GM12878 (cell line): ENCODE measurements around the gene RALGPS1. TPM values are rescaled to one million over a fixed set of nuclear protein-coding genes. Genes with fewer than 3 reads are reported as not detected.

Source experiments
- ATAC-seq: fragments of 200-7000 bp; cut with Tn5 transposase; 3 replicates; pipeline ENCODE4 v1.9.1; 2020; ENCODE audit warnings: mild to moderate bottlenecking, moderate library complexity
- BruUV-seq: library from RNA; stranded (reverse); fragments of 400-500 nt; replicated peaks from 2 replicates; lab custom pipeline; 2021; lab: Mats Ljungman, UMichigan
- CTCF ChIA-PET: fragments of 300-600 bp; sonication (Branson Sonifier 250); formaldehyde crosslinking; extraction: SDS; loops from one replicate; lab custom pipeline; 2021; ENCODE audit warnings: inconsistent platforms; lab: Yijun Ruan, JAX
- POLR2A ChIA-PET: fragments of 350-600 bp; formaldehyde crosslinking; extraction: SDS; loops from one replicate; lab custom pipeline; 2021; ENCODE audit warnings: inconsistent platforms; lab: Charles Lee
- RAD21 ChIA-PET: fragments of 300-600 bp; sonication (Branson Sonifier 250); formaldehyde crosslinking; loops from one replicate; lab custom pipeline; 2023; ENCODE audit warnings: antibody characterized with exemption; ENCODE audit not compliant: unreplicated experiment; lab: Charles Lee
- SMC1A ChIA-PET: fragments of 300-600 bp; sonication (Branson Sonifier 250); formaldehyde crosslinking; loops from one replicate; lab custom pipeline; 2023; ENCODE audit not compliant: unreplicated experiment, uncharacterized antibody; lab: Charles Lee
- DNase-seq: peaks from one replicate; pipeline ENCODE4 v3.0.0-alpha.2; 2011; ENCODE audit warnings: low read depth, low spot score
- FAIRE-seq: peaks from 3 replicates; lab custom pipeline; 2011; peaks lifted over from hg19 to GRCh38; lab: Jason Lieb, UNC
- H2AFZ ChIP-seq: 2 replicates; pipeline ENCODE4 v1.6.0; 2011; ENCODE audit warnings: low read depth, low read length, control low read depth; ENCODE audit not compliant: control insufficient read depth
- H3K27ac ChIP-seq: 2 replicates; pipeline ENCODE4 v1.5.1; 2011; ENCODE audit warnings: control low read depth; ENCODE audit not compliant: control insufficient read depth, insufficient read depth
- H3K27me3 ChIP-seq, 2 experiments: replicated peaks in 1 of 2; 2 replicates each; pipeline versions ENCODE4 v1.6.0 to v1.6.1; 2011; ENCODE audit warnings: low read length in 1 of 2; ENCODE audit not compliant: control insufficient read depth in 2 of 2, insufficient read depth in 2 of 2
- H3K36me3 ChIP-seq, 2 experiments: 2 replicates each; pipeline ENCODE4 v1.5.1; 2011; ENCODE audit warnings: low read length in 1 of 2; ENCODE audit not compliant: control insufficient read depth in 2 of 2, insufficient read depth in 2 of 2
- H3K4me1 ChIP-seq: 2 replicates; pipeline ENCODE4 v1.6.1; 2011; ENCODE audit warnings: mild to moderate bottlenecking, low read length, moderate library complexity, mixed read lengths; ENCODE audit not compliant: control insufficient read depth, insufficient read depth
- H3K4me2 ChIP-seq: 2 replicates; pipeline ENCODE4 v1.6.0; 2011; ENCODE audit warnings: control low read depth; ENCODE audit not compliant: control insufficient read depth, insufficient read depth
- H3K4me3 ChIP-seq: fragments of 200-600 bp; sonication (generic); 2 replicates; pipeline ENCODE4 v1.5.1; 2016
- H3K79me2 ChIP-seq: 2 replicates; pipeline ENCODE4 v1.6.0; 2011; ENCODE audit warnings: low read length; ENCODE audit not compliant: control insufficient read depth, insufficient read depth
- H3K9ac ChIP-seq: 2 replicates; pipeline ENCODE4 v1.8.0; 2011; ENCODE audit warnings: low read length, control low read depth, mixed read lengths; ENCODE audit not compliant: control insufficient read depth, insufficient read depth
- H3K9me3 ChIP-seq: replicated peaks from 3 replicates; pipeline ENCODE4 v1.5.1; 2011; ENCODE audit warnings: mild to moderate bottlenecking, low read length; ENCODE audit not compliant: control insufficient read depth, insufficient read depth
- H4K20me1 ChIP-seq: 2 replicates; pipeline ENCODE4 v1.6.0; 2011; ENCODE audit not compliant: control insufficient read depth, insufficient read depth
- CHD1 ChIP-seq: IDR thresholded peaks from 2 replicates; pipeline ENCODE4 v1.6.1; 2012; ENCODE audit warnings: low read depth, low read length, improper control_type of control experiment
- GATAD2B ChIP-seq: fragments of 450-650 bp; conservative IDR thresholded peaks from 2 replicates; pipeline ENCODE4 v1.6.1; 2017; ENCODE audit warnings: low read depth, mild to moderate bottlenecking, moderate library complexity
- PRDM15 ChIP-seq: fragments of 450-650 bp; formaldehyde crosslinking; IDR thresholded peaks from 2 replicates; pipeline ENCODE4 v1.4.0; 2020; ENCODE audit warnings: mild to moderate bottlenecking, moderate library complexity
- SIX5 ChIP-seq: IDR thresholded peaks from 2 replicates; pipeline ENCODE4 v1.6.1; 2011; ENCODE audit warnings: mild to moderate bottlenecking, low read depth, low read length, moderate library complexity; ENCODE audit not compliant: severe bottlenecking
- ZSCAN29 ChIP-seq: fragments of 450-650 bp; IDR thresholded peaks from 2 replicates; pipeline ENCODE4 v1.6.1; 2017; ENCODE audit warnings: mild to moderate bottlenecking, moderate library complexity
- WGBS: methylation state at CpG from one replicate; pipeline ENCODE4 v1.1.6; 2016; ENCODE audit warnings: low lambda C conversion rate; ENCODE audit not compliant: insufficient replicate concordance, insufficient coverage; ENCODE audit errors: missing lambda C conversion rate; 5-methylcytosine and 5-hydroxymethylcytosine counted together
- in situ Hi-C: fragments of 300-500 bp; cut with MboI; formaldehyde crosslinking; loops from 9 replicates; pipeline ENCODE4 v1.14.3; 2018; ENCODE audit warnings: mixed read lengths
- intact Hi-C: fragments of 100-400 bp; cut with micrococcal nuclease; formaldehyde crosslinking; loops from one replicate; pipeline ENCODE4 v1.14.2; 2022; ENCODE audit not compliant: unreplicated experiment
- polyA plus RNA-seq, 11 experiments: library from polyadenylated mRNA; depleted of rRNA in 4 of 11; unstranded in 6 of 11; stranded (reverse) in 5 of 11; fragments of >200 nt; fragmentation: Nextera tagmentation in 4 of 11; fragmentation: Illumina TruSeq in 1 of 11; extraction: Ambion mirVana in 4 of 11; extraction: Trizol in 1 of 11; gene quantifications; 1 replicate in 1 of 11; 2 replicates in 10 of 11; pipeline versions ENCODE4 v1.2.1 to v1.2.3, GENCODE V29; 2011 to 2016; ENCODE audit warnings: inconsistent platforms in 2 of 11, missing spikeins in 2 of 11, low read depth in 1 of 11
- total RNA-seq, 4 experiments: library from RNA; depleted of rRNA in 3 of 4; stranded (reverse); fragments of >200 nt in 3 of 4; fragmentation: Illumina TruSeq in 1 of 4; extraction: Trizol in 1 of 4; gene quantifications; 2 replicates each; pipeline versions ENCODE4 v1.2.1 to v1.2.3, GENCODE V29; 2013 to 2021
- TF ChIP-seq, protein P1 (sequence below): fragments of 450-650 bp; IDR thresholded peaks from 2 replicates; pipeline ENCODE4 v1.6.1; 2016; ENCODE audit warnings: mild to moderate bottlenecking

Gene RALGPS1
- total and polyA plus RNA-seq, 10 of the 15 experiments (the other 5 are each of a cell fraction or from before 2014, with no cell fraction given): 0.13 to 5.6 (median 2.7) TPM

- Histone ChIP-seq H3K27me3 (no peaks in the 10 kb centered on the region), H3K9ac (no peak overlapping the region), H4K20me1 (no peaks in the 10 kb centered on the region), H3K9me3 (no peaks in the 10 kb centered on the region; the same call in 2 of the 3 replicates), H3K79me2 (no peaks in the 10 kb centered on the region), H3K27ac (no peak overlapping the region), H3K4me1 (peaks cover 13% of the 10 kb centered on the region), H2AFZ (no peak overlapping the region), H3K4me3 (no peak overlapping the region), H3K36me3 (no peaks in the 10 kb centered on the region; a peak in 1 of 4 replicates), H3K4me2 (no peak overlapping the region)
- in situ Hi-C loops: no loop called here
- RAD21 ChIA-PET: interaction anchor here (1.0 kb wide), 1 partner anchor 12 kb away, joined by 3 read pairs; no protein-coding TSS in a partner anchor
- SMC1A ChIA-PET: interaction anchor here (0.9 to 28.4 kb wide), 6 partner anchors 15 to 163 kb away, joined by 3 to 812 read pairs (median 4); no protein-coding TSS in a partner anchor
- intact Hi-C loops: no loop called here
- no TSS peak for BruUV-seq
- FAIRE-seq (no peak), ATAC-seq (no peak), DNase-seq (no peak)
- POLR2A ChIA-PET: interaction anchor here (1.4 kb wide), 1 partner anchor 15 kb away, joined by 3 read pairs; no protein-coding TSS in a partner anchor
- TF ChIP-seq CHD1 (no peak), PRDM15 (CRISPR knock-in tag) (no peak), SIX5 (no peak), ZSCAN29 (no peak), GATAD2B (no peak)
- TF ChIP-seq, protein P1, sequence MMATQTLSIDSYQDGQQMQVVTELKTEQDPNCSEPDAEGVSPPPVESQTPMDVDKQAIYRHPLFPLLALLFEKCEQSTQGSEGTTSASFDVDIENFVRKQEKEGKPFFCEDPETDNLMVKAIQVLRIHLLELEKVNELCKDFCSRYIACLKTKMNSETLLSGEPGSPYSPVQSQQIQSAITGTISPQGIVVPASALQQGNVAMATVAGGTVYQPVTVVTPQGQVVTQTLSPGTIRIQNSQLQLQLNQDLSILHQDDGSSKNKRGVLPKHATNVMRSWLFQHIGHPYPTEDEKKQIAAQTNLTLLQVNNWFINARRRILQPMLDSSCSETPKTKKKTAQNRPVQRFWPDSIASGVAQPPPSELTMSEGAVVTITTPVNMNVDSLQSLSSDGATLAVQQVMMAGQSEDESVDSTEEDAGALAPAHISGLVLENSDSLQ: no peak
- CTCF ChIA-PET: interaction anchor here (1.1 to 1.8 kb wide), 3 partner anchors 11 to 164 kb away, joined by 3 read pairs; no protein-coding TSS in a partner anchor
- WGBS: 60% methylated on average over 6 of the region's 6 CpGs
Observed at GRCh38 chr9:127149463-127150390, 235.1 kb downstream of the RALGPS1 start.
